Spleen (tissue), 7 donors: ENCODE measurements around the gene MT1F.

ENCODE experiments used
- CTCF ChIP-seq, 11 experiments: fragments of 200-600 bp in 7 of 11; fragments of 450-650 bp in 4 of 11; sonication (generic) in 4 of 11; IDR thresholded peaks in 8 of 11; conservative IDR thresholded peaks in 3 of 11; 1 replicate in 7 of 11; 2 replicates in 4 of 11; pipeline versions ENCODE4 v1.4.0 to v1.8.0; 2016 to 2021; ENCODE audit warnings: antibody characterized with exemption in 11 of 11, inconsistent platforms in 4 of 11, mild to moderate bottlenecking in 1 of 11
- POLR2A ChIP-seq, 3 donors: fragments of 450-650 bp; IDR thresholded peaks; one replicate each; pipeline ENCODE4 v1.5.1; 2017; ENCODE audit warnings: antibody characterized with exemption in 3 of 3, mild to moderate bottlenecking in 1 of 3
- POLR2AphosphoS5 ChIP-seq, 3 donors: sonication (generic); formaldehyde crosslinking; IDR thresholded peaks; one replicate each; pipeline ENCODE4 v1.5.1; 2017; ENCODE audit warnings: antibody characterized with exemption in 3 of 3
- donor health status: DM: no; HTN: no; CAD: no; lungs with moderate emphysema.
- donor health status: DM: no; HTN: no; CAD: no.
- donor health status: DM: no; HTN: no; CAD: no.

- no peak for TF ChIP-seq POLR2A (IDR thresholded peaks at IDR 0.05)
- no peak for TF ChIP-seq CTCF (IDR thresholded peaks at IDR 0.05 in 8 of 11, conservative IDR thresholded peaks at IDR 0.05 in 3 of 11)
- no peak for TF ChIP-seq POLR2AphosphoS5 (IDR thresholded peaks at IDR 0.05)
Observed at GRCh38 chr16:56628486-56629350, 29.0 kb upstream of the MT1F start.
